ENCODE data around the gene ASB9.

The ASB9 gene

DNA sequence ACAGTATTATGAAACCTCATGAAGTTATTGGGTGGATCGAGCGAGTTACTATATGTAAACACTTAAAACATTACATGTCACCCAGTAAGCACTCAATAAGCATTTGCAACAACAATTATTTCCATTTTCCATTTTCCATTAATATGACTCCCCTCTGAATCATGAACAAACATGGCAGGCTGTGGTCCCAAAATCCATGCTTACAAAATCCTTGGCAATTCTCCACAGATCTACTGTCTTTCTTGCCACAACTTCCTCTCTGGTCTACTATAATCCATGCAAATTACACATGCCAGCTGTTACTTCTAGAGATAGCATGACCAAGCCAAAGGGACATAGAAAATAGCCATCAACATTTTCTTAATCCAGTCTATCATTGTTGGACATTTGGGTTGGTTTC is 23.6 kb upstream of the ASB9 start:
- Histone ChIP-seq H3K9me3 (ENCODE audit: control insufficient read depth, insufficient read depth, low read depth, low read length) (no peaks in the 10 kb centered on the region), H3K4me3 (ENCODE audit: low read depth, low read length) (no peak overlapping the region), H3K27ac (ENCODE audit: extremely low read depth, low read depth, low read length) (no peak overlapping the region), H3K4me1 (ENCODE audit: control insufficient read depth, insufficient read depth, low read length) (no peaks in the 10 kb centered on the region), H3K36me3 (ENCODE audit: control insufficient read depth in 2 of 2, insufficient read depth in 1 of 2, low read length in 2 of 2) (no peaks in the 10 kb centered on the region)
- ChIA-PET POLR2A (no interaction called here), CTCF (no interaction called here)
- no peak for TF ChIP-seq ZNF501 (tag by site-specific recombination; IDR thresholded peaks at IDR 0.05)
- no peak for TF ChIP-seq ZNF707 (tag by site-specific recombination; IDR thresholded peaks at IDR 0.05)
- no peak for TF ChIP-seq ZNF473 (tag by site-specific recombination; IDR thresholded peaks at IDR 0.05)
- TF ChIP-seq ZNF223 (tag by site-specific recombination; IDR thresholded peaks at IDR 0.05) = no peak
- TF ChIP-seq ZNF561 (tag by site-specific recombination; IDR thresholded peaks at IDR 0.05; ENCODE audit: borderline replicate concordance) = no peak
- no peak for TF ChIP-seq ZNF596 (tag by site-specific recombination; IDR thresholded peaks at IDR 0.05)
- TF ChIP-seq SETDB1 (IDR thresholded peaks at IDR 0.05; ENCODE audit: insufficient read length, low read length) = no peak
- no peak for TF ChIP-seq ZNF530 (tag by site-specific recombination; IDR thresholded peaks at IDR 0.05; ENCODE audit: low read depth)
- TF ChIP-seq ZNF175 (tag by site-specific recombination; IDR thresholded peaks at IDR 0.05) = no peak
- TF ChIP-seq, protein P1, sequence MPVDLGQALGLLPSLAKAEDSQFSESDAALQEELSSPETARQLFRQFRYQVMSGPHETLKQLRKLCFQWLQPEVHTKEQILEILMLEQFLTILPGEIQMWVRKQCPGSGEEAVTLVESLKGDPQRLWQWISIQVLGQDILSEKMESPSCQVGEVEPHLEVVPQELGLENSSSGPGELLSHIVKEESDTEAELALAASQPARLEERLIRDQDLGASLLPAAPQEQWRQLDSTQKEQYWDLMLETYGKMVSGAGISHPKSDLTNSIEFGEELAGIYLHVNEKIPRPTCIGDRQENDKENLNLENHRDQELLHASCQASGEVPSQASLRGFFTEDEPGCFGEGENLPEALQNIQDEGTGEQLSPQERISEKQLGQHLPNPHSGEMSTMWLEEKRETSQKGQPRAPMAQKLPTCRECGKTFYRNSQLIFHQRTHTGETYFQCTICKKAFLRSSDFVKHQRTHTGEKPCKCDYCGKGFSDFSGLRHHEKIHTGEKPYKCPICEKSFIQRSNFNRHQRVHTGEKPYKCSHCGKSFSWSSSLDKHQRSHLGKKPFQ (tag by site-specific recombination; IDR thresholded peaks at IDR 0.05) = no peak
- TF ChIP-seq, protein P2, sequence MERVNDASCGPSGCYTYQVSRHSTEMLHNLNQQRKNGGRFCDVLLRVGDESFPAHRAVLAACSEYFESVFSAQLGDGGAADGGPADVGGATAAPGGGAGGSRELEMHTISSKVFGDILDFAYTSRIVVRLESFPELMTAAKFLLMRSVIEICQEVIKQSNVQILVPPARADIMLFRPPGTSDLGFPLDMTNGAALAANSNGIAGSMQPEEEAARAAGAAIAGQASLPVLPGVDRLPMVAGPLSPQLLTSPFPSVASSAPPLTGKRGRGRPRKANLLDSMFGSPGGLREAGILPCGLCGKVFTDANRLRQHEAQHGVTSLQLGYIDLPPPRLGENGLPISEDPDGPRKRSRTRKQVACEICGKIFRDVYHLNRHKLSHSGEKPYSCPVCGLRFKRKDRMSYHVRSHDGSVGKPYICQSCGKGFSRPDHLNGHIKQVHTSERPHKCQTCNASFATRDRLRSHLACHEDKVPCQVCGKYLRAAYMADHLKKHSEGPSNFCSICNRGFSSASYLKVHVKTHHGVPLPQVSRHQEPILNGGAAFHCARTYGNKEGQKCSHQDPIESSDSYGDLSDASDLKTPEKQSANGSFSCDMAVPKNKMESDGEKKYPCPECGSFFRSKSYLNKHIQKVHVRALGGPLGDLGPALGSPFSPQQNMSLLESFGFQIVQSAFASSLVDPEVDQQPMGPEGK (tag by site-specific recombination; IDR thresholded peaks at IDR 0.05) = no peak
- TF ChIP-seq ZNF792 (tag by site-specific recombination; IDR thresholded peaks at IDR 0.05) = no peak
- no peak for TF ChIP-seq ZNF146 (tag by site-specific recombination; IDR thresholded peaks at IDR 0.05)
- TF ChIP-seq, protein P3, sequence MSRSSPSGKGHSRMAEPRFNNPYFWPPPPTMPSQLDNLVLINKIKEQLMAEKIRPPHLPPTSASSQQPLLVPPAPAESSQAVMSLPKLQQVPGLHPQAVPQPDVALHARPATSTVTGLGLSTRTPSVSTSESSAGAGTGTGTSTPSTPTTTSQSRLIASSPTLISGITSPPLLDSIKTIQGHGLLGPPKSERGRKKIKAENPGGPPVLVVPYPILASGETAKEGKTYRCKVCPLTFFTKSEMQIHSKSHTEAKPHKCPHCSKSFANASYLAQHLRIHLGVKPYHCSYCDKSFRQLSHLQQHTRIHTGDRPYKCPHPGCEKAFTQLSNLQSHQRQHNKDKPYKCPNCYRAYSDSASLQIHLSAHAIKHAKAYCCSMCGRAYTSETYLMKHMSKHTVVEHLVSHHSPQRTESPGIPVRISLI (tag by site-specific recombination; IDR thresholded peaks at IDR 0.05) = no peak
- no peak for TF ChIP-seq YY2 (tag by site-specific recombination; IDR thresholded peaks at IDR 0.05)
- TF ChIP-seq WT1 (tag by site-specific recombination; IDR thresholded peaks at IDR 0.05) = no peak
- TF ChIP-seq, protein P4, sequence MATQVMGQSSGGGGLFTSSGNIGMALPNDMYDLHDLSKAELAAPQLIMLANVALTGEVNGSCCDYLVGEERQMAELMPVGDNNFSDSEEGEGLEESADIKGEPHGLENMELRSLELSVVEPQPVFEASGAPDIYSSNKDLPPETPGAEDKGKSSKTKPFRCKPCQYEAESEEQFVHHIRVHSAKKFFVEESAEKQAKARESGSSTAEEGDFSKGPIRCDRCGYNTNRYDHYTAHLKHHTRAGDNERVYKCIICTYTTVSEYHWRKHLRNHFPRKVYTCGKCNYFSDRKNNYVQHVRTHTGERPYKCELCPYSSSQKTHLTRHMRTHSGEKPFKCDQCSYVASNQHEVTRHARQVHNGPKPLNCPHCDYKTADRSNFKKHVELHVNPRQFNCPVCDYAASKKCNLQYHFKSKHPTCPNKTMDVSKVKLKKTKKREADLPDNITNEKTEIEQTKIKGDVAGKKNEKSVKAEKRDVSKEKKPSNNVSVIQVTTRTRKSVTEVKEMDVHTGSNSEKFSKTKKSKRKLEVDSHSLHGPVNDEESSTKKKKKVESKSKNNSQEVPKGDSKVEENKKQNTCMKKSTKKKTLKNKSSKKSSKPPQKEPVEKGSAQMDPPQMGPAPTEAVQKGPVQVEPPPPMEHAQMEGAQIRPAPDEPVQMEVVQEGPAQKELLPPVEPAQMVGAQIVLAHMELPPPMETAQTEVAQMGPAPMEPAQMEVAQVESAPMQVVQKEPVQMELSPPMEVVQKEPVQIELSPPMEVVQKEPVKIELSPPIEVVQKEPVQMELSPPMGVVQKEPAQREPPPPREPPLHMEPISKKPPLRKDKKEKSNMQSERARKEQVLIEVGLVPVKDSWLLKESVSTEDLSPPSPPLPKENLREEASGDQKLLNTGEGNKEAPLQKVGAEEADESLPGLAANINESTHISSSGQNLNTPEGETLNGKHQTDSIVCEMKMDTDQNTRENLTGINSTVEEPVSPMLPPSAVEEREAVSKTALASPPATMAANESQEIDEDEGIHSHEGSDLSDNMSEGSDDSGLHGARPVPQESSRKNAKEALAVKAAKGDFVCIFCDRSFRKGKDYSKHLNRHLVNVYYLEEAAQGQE (tag by site-specific recombination; IDR thresholded peaks at IDR 0.05) = no peak
- TF ChIP-seq, protein P5, sequence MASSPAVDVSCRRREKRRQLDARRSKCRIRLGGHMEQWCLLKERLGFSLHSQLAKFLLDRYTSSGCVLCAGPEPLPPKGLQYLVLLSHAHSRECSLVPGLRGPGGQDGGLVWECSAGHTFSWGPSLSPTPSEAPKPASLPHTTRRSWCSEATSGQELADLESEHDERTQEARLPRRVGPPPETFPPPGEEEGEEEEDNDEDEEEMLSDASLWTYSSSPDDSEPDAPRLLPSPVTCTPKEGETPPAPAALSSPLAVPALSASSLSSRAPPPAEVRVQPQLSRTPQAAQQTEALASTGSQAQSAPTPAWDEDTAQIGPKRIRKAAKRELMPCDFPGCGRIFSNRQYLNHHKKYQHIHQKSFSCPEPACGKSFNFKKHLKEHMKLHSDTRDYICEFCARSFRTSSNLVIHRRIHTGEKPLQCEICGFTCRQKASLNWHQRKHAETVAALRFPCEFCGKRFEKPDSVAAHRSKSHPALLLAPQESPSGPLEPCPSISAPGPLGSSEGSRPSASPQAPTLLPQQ (tag by site-specific recombination; IDR thresholded peaks at IDR 0.05) = no peak
- no peak for TF ChIP-seq ZNF670 (tag by site-specific recombination; IDR thresholded peaks at IDR 0.05; ENCODE audit: low read depth)
- TF ChIP-seq ZXDB (tag by site-specific recombination; IDR thresholded peaks at IDR 0.05) = no peak
